Measurements from ENCODE around the gene KDM4B.

The KDM4B gene

DNA sequence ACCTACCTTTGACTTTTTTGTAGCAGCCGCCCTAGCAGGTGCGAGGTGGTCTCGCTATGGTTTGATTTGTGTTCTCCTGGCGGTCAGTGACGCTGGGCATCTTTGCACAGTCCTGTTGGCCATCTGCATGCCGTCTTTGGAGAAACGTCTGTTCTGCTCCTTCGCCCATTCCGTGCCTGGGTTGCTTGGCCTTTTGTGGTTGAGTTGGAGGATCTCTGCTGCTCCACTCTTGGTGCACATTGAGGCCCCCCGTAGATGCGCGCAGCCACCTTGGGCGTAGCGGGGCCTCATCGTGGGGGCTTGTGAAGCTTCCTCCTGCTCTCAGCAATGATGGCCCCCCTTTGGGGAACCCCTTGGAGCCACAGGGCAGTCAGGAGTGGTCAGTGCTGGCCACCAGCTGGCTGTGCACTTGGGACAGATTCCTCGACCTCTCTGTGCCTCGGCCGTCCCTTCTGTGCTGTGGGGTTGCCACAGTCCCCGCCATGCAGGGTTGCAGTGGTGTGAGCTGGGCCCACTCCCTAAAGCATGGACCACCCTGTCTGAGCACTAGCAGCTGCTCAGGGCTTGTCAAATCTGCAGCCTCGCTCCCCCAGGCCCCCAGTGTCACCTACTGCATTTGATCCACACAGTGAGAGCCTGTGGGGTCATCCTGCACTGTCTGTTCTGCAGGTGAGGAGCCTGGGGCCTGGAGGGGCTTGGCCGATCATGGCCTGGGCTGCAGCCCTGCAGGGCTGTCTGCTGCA is 170.8 kb downstream of the KDM4B start:
- no peak for DNase-seq (ENCODE audit: insufficient read length, low spot score)
- TF ChIP-seq, protein P1, sequence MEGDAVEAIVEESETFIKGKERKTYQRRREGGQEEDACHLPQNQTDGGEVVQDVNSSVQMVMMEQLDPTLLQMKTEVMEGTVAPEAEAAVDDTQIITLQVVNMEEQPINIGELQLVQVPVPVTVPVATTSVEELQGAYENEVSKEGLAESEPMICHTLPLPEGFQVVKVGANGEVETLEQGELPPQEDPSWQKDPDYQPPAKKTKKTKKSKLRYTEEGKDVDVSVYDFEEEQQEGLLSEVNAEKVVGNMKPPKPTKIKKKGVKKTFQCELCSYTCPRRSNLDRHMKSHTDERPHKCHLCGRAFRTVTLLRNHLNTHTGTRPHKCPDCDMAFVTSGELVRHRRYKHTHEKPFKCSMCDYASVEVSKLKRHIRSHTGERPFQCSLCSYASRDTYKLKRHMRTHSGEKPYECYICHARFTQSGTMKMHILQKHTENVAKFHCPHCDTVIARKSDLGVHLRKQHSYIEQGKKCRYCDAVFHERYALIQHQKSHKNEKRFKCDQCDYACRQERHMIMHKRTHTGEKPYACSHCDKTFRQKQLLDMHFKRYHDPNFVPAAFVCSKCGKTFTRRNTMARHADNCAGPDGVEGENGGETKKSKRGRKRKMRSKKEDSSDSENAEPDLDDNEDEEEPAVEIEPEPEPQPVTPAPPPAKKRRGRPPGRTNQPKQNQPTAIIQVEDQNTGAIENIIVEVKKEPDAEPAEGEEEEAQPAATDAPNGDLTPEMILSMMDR (IDR thresholded peaks at IDR 0.05; ENCODE audit: insufficient read depth, missing control alignments): no peak
- no peak for FAIRE-seq

- DNase-seq (ENCODE audit: insufficient read length, low spot score) (no peak), FAIRE-seq (no peak)
- TF ChIP-seq, protein P1 (IDR thresholded peaks at IDR 0.05; ENCODE audit: insufficient read depth, missing control alignments): no peak
These were observed 172.4 kb downstream of the KDM4B start for GRCh38 chr19:5141129-5141849.

- DNase-seq (ENCODE audit: insufficient read length, low spot score) (no peak), FAIRE-seq (no peak)
- TF ChIP-seq, protein P1 (IDR thresholded peaks at IDR 0.05; ENCODE audit: insufficient read depth, missing control alignments): no peak
These were observed 173.2 kb downstream of the KDM4B start for GRCh38 chr19:5141850-5142724.

- no peak for FAIRE-seq
- TF ChIP-seq, protein P1 (IDR thresholded peaks at IDR 0.05; ENCODE audit: insufficient read depth, missing control alignments): no peak
- DNase-seq (ENCODE audit: insufficient read length, low spot score): no peak
These were observed 173.8 kb downstream of the KDM4B start for GRCh38 chr19:5142725-5143097.

DNA sequence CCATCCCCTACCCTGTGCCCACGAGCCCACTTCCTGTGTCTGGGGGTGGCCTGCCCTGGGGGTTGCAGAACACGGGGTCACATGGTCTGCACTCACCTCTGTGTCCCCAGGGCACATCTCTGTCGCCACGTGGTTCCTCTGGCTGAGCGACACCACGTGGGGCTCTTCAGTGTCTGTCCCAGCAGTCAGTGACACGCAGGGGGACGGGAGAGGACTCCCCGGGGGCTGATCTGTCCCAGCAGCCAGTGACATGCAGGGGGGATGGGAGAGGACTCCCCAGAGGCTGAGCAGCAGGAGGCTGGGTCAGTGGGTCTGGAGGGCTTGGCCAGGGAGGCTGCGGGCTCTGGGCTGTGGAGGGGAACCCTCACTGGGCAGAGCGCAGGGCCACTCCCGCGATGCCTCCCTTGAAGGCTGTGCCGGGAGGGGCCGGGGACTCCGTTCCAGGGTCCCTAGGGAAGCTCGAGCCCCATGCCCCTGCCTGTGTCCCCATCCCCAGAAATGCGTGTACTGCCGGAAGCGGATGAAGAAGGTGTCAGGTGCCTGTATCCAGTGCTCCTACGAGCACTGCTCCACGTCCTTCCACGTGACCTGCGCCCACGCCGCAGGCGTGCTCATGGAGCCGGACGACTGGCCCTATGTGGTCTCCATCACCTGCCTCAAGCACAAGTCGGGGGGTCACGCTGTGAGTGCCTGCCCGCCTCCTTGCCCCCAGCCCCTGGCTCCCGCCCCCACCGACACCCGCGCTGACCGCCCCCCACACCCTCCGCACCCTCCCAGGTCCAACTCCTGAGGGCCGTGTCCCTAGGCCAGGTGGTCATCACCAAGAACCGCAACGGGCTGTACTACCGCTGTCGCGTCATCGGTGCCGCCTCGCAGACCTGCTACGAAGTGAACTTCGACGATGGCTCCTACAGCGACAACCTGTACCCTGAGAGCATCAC is 174.8 kb downstream of the KDM4B start:
- TF ChIP-seq, protein P1 (IDR thresholded peaks at IDR 0.05; ENCODE audit: insufficient read depth, missing control alignments): no peak
- no peak for DNase-seq (ENCODE audit: insufficient read length, low spot score)
- no peak for FAIRE-seq

DNA sequence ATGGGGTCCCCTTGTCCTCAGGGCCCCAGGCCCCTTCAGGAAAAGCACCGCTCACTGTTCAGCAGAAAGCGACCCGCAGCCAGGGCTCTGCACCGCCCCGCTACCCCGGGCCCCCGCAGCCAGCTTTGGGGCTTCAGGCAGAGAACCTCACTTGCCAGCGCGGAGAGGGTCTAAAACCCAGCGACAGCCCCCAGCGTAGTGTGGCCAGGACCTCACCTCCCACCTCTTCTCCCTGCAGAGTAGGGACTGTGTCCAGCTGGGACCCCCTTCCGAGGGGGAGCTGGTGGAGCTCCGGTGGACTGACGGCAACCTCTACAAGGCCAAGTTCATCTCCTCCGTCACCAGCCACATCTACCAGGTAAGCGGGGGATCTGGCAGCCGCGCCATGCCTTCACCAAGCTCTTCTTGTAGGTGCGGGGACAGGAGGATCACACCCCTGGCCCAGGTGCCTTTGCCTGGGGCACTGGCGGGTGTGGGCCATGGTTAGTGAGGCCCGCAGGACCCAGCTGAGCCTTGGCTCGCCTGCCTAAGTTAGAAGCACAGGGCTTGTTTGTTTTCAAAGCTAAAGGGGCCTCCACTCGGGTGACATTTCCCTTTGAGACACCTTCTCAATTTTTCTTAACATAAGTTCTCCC is 175.7 kb downstream of the KDM4B start:
- FAIRE-seq (no peak), DNase-seq (ENCODE audit: insufficient read length, low spot score) (no peak)
- TF ChIP-seq, protein P1 (IDR thresholded peaks at IDR 0.05; ENCODE audit: insufficient read depth, missing control alignments): no peak

All from D721Med (cell line).